BLaER1 (cell line): ENCODE data around the gene GGA1.
A peak's percentile ranks its signal among the peaks of the same experiment; 100 is the strongest.
"Not testable (repeated sequence)": the region's sequence is repeated elsewhere in the genome, so short reads cannot be mapped to it uniquely, and the experiment has no call there.

Experiments
- H3K27ac ChIP-seq: shearing (Covaris generic); formaldehyde crosslinking; 2 replicates; pipeline ENCODE4 v1.8.1; 2022
- H3K27me3 ChIP-seq: shearing (Covaris generic); formaldehyde crosslinking; 2 replicates; pipeline ENCODE4 v1.8.1; 2022
- H3K36me3 ChIP-seq: shearing (Covaris generic); formaldehyde crosslinking; 2 replicates; pipeline ENCODE4 v1.8.1; 2022
- H3K4me1 ChIP-seq: shearing (Covaris generic); formaldehyde crosslinking; 2 replicates; pipeline ENCODE4 v1.8.1; 2022
- H3K4me2 ChIP-seq: shearing (Covaris generic); formaldehyde crosslinking; 2 replicates; pipeline ENCODE4 v1.8.1; 2022
- H3K4me3 ChIP-seq: shearing (Covaris generic); formaldehyde crosslinking; 2 replicates; pipeline ENCODE4 v1.8.1; 2022
- H3K9ac ChIP-seq: shearing (Covaris generic); formaldehyde crosslinking; 2 replicates; pipeline ENCODE4 v1.8.1; 2022
- H3K9me3 ChIP-seq: shearing (Covaris generic); formaldehyde crosslinking; 2 replicates; pipeline ENCODE4 v1.8.1; 2022
- H4K20me1 ChIP-seq: shearing (Covaris generic); formaldehyde crosslinking; 2 replicates; pipeline ENCODE4 v1.8.1; 2022
- Cebpa-rat ChIP-seq: shearing (Covaris generic); IDR thresholded peaks from 2 replicates; pipeline ENCODE4 v1.8.1; 2022

Gene GGA1

GRCh38 chr22:37643225-37643847 lies 34.7 kb downstream of the GGA1 start:
- Histone ChIP-seq H3K36me3 (peaks cover 67% of the 10 kb centered on the region), H3K27me3 (no peaks in the 10 kb centered on the region), H3K9ac (peak overlapping the region; percentile 34; the same call in 1 of the 2 replicates), H3K4me1 (peaks cover 44% of the 10 kb centered on the region), H3K9me3 (no peaks in the 10 kb centered on the region), H3K4me3 (no peak overlapping the region), H4K20me1 (peaks cover 25% of the 10 kb centered on the region; the same call in 1 of the 2 replicates), H3K4me2 (peak overlapping the region; percentile 32; the same call in 1 of the 2 replicates), H3K27ac (0 out of 2 replicates have a peak overlapping the region, but pooled peaks have one; percentile 0)
- no peak for TF ChIP-seq Cebpa-rat

GRCh38 chr22:37647317-37647716 lies 38.7 kb downstream of the GGA1 start:
- H3K9ac ChIP-seq, result no peak overlapping the region
- H3K27me3 ChIP-seq, result no peaks in the 10 kb centered on the region
- H3K36me3 ChIP-seq, result peaks cover 94% of the 10 kb centered on the region
- no peak for TF ChIP-seq Cebpa-rat
- no peak overlapping the region for H3K27ac ChIP-seq
- no peaks in the 10 kb centered on the region for H3K9me3 ChIP-seq
- peaks cover 14% of the 10 kb centered on the region for H3K4me1 ChIP-seq
- no peak overlapping the region for H3K4me2 ChIP-seq
- H3K4me3 ChIP-seq, result no peak overlapping the region
- peaks cover 11% of the 10 kb centered on the region; the same call in 1 of the 2 replicates for H4K20me1 ChIP-seq

DNA sequence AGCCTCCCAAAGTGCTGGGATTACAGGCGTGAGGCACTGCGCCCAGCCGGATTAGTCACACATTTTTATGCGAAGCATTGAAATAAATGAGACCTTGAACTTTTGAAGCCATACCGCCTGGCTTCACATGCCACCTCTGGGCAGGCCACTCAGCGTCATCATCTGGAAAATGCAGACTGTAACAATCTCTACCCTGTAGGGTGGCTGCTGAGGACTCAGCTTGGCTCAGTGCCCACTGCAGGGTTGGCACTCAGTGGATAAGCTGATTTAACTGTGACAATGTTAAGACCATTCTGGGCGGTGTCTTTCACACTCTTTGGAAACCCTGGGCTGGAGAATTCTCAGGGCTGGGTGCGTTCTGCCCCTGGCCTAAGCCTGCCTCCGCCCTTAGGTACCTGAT lies 39.3 kb downstream of the GGA1 start:
- no peak overlapping the region for H3K4me2 ChIP-seq
- H3K4me1 ChIP-seq, result peaks cover 8% of the 10 kb centered on the region; the same call in 1 of the 2 replicates
- peaks cover 6% of the 10 kb centered on the region; the same call in 1 of the 2 replicates for H4K20me1 ChIP-seq
- H3K4me3 ChIP-seq, result no peak overlapping the region
- H3K9ac ChIP-seq, result no peak overlapping the region
- H3K9me3 ChIP-seq, result no peaks in the 10 kb centered on the region
- no peaks in the 10 kb centered on the region for H3K27me3 ChIP-seq
- no peak for TF ChIP-seq Cebpa-rat
- H3K27ac ChIP-seq, result no peak overlapping the region
- peaks cover 96% of the 10 kb centered on the region for H3K36me3 ChIP-seq

DNA sequence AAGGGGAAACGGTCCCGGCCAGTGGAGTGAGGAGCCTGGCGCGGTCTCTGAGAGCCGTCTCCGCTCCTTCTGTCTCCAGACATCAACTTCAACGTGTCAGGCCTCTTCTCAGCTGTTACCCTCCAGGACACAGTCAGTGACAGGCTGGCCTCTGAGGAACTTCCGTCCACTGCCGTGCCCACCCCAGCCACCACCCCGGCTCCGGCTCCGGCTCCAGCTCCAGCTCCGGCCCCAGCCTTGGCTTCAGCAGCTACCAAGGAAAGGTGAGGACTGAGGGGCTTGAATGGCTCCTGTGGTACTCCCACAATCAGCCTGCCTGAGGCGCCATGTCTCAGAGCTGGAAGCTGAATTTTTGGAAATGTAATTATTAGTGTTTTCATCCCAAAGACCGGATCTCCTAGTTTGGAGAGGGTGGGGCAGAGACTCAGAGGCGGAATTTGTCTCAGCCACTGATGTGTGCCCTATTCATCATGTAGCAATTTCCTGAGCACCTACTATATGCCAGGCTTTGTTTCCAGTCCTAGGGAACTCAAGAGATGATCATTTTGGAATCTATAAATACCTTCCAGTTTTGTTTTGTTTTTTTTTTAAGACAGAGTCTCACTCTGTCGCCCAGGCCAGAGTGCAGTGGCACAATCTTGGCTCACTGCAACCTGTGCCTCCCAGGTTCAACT lies 42.0 kb downstream of the GGA1 start:
- no peaks in the 10 kb centered on the region for H3K4me1 ChIP-seq
- H3K9ac ChIP-seq, result no peak overlapping the region
- no peak overlapping the region for H3K4me3 ChIP-seq
- peaks cover 91% of the 10 kb centered on the region for H3K36me3 ChIP-seq
- H3K4me2 ChIP-seq, result no peak overlapping the region
- TF ChIP-seq Cebpa-rat, result no peak
- no peaks in the 10 kb centered on the region for H4K20me1 ChIP-seq
- H3K9me3 ChIP-seq, result no peaks in the 10 kb centered on the region
- no peak overlapping the region for H3K27ac ChIP-seq
- no peaks in the 10 kb centered on the region for H3K27me3 ChIP-seq

GRCh38 chr22:37654563-37655251 lies 46.1 kb downstream of the GGA1 start:
- no peak overlapping the region for H3K4me3 ChIP-seq

DNA sequence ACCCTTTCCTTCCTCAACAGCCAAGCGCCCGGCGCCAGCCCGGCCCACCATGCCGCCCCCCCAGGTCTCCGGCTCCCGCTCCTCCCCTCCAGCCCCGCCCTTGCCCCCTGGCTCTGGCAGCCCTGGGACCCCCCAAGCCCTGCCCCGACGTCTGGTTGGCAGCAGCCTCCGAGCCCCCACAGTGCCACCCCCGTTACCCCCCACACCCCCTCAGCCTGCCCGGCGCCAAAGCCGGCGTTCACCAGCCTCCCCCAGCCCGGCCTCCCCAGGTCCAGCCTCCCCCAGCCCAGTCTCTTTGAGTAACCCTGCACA lies 46.6 kb downstream of the GGA1 start:
- H3K36me3 ChIP-seq, result peaks cover 44% of the 10 kb centered on the region
- no peak overlapping the region for H3K27ac ChIP-seq
- no peaks in the 10 kb centered on the region for H3K27me3 ChIP-seq
- no peak for TF ChIP-seq Cebpa-rat
- no peaks in the 10 kb centered on the region for H3K9me3 ChIP-seq
- H3K4me1 ChIP-seq, result peaks cover 16% of the 10 kb centered on the region
- peaks cover 13% of the 10 kb centered on the region for H4K20me1 ChIP-seq
- H3K4me3 ChIP-seq, result no peak overlapping the region
- no peak overlapping the region for H3K4me2 ChIP-seq
- no peak overlapping the region for H3K9ac ChIP-seq

More at GRCh38 chr22:37654563-37655251, 46.1 kb downstream of the GGA1 start:
- peaks cover 49% of the 10 kb centered on the region for H3K36me3 ChIP-seq
- H3K9me3 ChIP-seq, result no peaks in the 10 kb centered on the region
- no peak overlapping the region for H3K9ac ChIP-seq
- peaks cover 8% of the 10 kb centered on the region for H4K20me1 ChIP-seq
- peaks cover 11% of the 10 kb centered on the region for H3K4me1 ChIP-seq
- TF ChIP-seq Cebpa-rat, result no peak
- no peaks in the 10 kb centered on the region for H3K27me3 ChIP-seq
- no peak overlapping the region for H3K27ac ChIP-seq
- H3K4me2 ChIP-seq, result no peak overlapping the region

DNA sequence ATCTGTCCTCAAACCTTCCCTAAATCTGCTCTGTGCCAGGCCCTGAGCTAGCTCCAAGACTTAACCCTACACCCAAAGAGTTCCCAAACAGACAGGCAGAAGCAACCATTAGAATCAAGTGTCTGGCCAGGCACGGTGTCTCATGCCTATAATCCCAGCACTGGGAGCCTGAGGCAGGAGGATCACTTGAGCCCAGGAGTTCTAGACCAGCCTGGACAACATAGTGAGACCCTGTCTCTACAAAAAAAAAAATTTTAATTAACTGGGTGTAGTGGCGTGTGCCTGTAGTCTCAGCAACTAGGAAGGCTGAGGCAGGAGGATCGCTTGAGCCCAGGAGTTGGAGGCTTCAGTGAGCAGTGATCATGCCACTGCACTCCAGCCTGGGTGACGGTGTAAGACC lies 47.9 kb downstream of the GGA1 start:
- H4K20me1 ChIP-seq, result peaks cover 27% of the 10 kb centered on the region
- not testable (repeated sequence) for H3K4me3 ChIP-seq, H3K27me3 ChIP-seq, H3K9me3 ChIP-seq, H3K4me2 ChIP-seq, H3K27ac ChIP-seq
- H3K9ac ChIP-seq, result 0 out of 2 replicates have a peak overlapping the region, but pooled peaks have one; percentile 29
- peaks cover 31% of the 10 kb centered on the region for H3K36me3 ChIP-seq
- H3K4me1 ChIP-seq, result peaks cover 30% of the 10 kb centered on the region

DNA sequence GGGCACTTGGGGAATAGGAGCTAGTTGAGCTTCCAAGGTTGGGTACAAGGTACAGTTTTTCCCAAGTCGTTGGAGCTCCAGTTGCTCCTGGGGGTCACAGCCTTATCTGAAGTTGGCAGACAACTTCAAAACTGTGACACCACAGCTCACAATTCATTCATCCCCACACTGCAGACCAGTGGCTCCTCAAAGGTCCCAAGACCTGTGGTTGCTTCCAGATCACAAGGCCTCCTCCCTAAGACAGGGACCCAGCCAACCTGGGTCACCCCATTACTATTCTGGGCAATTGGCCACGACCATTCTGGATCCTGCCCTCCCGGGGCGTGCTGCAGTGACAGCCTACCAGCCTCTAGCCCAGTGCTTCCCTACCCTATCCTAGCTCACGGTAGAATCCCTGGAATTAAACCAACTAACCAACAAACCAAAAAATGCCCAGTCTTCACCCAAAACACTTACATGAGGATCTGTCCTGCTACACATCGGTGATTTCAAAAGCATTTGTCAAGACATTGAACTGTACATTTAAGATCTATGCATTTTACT lies 49.0 kb downstream of the GGA1 start:
- peaks cover 41% of the 10 kb centered on the region for H3K4me1 ChIP-seq
- TF ChIP-seq Cebpa-rat, result no peak
- H3K9me3 ChIP-seq, result no peaks in the 10 kb centered on the region
- H3K36me3 ChIP-seq, result peaks cover 20% of the 10 kb centered on the region
- H4K20me1 ChIP-seq, result peaks cover 37% of the 10 kb centered on the region
- H3K4me2 ChIP-seq, result peak overlapping the region; percentile 91
- no peaks in the 10 kb centered on the region for H3K27me3 ChIP-seq
- H3K4me3 ChIP-seq, result peak overlapping the region; percentile 93
- peak overlapping the region; percentile 72 for H3K9ac ChIP-seq
- H3K27ac ChIP-seq, result peak overlapping the region; percentile 93

- Histone ChIP-seq H3K27me3 (no peaks in the 10 kb centered on the region), H3K4me3 (peak within 1 kb of the TSS; percentile 93), H3K9ac (peak within 1 kb of the TSS; percentile 91), H3K4me2 (peak within 1 kb of the TSS; percentile 97), H3K36me3 (peaks cover 13% of the 10 kb centered on the region), H3K27ac (peak within 1 kb of the TSS; percentile 93), H4K20me1 (peaks cover 45% of the 10 kb centered on the region), H3K4me1 (peaks cover 48% of the 10 kb centered on the region), H3K9me3 (no peaks in the 10 kb centered on the region)
- no peak for TF ChIP-seq Cebpa-rat
These were observed 49.8 kb downstream of the GGA1 start, which contains the start of gene PDXP for GRCh38 chr22:37658133-37659065. Gene PDXP, plus strand, starts transcription at chr22:37658723. Its CDS starts 60 bp downstream, at chr22:37658783.
